GM08714 (cell line): ENCODE data around the gene SETX.

Source experiments
- H3K4me3 ChIP-seq: fragments of 200-500 bp; sonication (Bioruptor generic); 2 replicates; pipeline ENCODE4 v1.5.1; 2014; ENCODE audit warnings: mild to moderate bottlenecking, low read length, inconsistent platforms
- ZNF274 ChIP-seq: IDR thresholded peaks from 2 replicates; pipeline ENCODE4 v1.6.1; 2012; ENCODE audit warnings: mild to moderate bottlenecking, low read depth, low read length

The SETX gene

DNA sequence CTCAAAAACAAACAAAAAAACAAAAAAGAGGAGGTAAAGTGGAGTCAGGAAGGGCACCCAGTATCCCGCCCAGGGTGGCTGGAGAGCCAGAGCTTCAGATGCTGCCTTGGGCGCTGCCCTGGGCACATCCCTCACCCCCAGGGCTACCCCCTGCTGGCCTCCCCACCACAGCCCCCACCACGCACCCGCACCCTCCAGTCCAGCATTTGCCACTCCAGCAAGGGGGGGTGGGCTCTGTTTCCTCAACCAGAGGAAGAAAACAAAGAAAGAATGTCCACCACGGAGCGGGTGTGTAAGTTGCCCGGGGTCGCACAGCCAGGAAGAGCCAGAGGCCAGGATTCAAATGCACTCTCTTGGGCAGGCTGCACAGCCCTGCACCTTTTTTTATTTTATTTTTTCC lies 106.8 kb downstream of the SETX start:
- no peak for TF ChIP-seq ZNF274

DNA sequence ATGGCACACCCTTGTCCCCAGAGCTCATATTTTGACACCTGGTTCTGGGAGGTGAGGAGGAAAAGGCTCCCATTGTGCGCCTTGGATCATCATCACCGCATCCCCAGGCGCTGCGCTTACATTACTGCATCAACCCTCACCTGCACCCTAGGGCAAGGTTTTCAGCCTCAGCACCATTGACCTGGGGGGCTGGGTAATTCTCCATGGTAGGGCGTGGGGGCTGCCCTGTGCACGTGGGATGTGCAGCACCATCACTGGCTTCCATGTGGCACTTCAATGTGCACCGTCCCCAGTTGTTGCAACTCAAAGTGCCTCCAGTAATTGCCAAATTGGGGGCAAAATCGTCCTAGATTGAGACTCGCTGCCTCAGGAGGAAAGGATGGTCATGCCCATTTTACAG lies 109.3 kb downstream of the SETX start:
- TF ChIP-seq ZNF274: no peak
- no peak overlapping the region for H3K4me3 ChIP-seq

More for the DNA sequence above, 106.8 kb downstream of the SETX start:
- no peak overlapping the region for H3K4me3 ChIP-seq

DNA sequence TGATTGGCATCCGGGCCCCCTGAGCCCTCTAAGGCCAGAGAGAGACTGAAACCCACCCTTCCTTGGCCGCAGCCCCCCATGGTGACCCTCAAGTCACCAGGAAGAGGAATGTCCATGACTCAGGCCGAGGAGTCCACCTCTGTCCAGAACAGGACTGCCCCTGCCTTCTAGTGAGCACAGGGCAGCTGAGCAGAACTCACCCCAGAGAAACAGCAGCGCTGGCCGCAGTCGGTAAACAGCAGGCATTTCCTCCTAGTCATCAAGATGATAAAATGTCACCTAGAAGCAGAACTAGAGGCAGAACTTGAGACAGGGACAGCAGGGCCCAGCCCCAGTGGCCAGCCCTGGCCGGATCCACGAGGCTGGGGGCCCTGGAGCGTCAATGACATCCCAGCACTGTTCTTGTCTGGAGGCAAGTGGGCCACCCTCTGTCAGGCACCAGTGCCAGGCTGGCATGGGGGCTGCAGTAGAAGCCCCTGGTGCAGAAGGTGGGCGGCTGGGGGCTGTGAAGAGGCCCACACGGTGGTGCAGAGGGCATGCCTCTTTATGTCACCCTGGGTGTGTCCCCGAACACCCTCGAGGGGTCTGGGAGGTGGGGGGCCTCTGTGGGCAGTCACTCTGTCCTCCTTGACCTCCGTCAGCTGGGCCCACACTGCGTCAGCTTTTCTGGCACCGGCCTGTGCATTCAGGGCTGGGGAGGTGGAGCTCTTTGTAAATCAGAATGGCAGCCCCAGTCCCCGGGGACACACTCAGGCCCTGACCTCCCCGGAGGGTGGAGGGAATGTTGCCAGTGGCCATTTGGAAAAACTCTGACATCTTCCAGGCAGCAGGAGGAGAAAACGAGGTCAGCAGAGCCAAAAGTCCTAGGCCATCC lies 110.0 kb downstream of the SETX start:
- no peak overlapping the region for H3K4me3 ChIP-seq
- TF ChIP-seq ZNF274: no peak

DNA sequence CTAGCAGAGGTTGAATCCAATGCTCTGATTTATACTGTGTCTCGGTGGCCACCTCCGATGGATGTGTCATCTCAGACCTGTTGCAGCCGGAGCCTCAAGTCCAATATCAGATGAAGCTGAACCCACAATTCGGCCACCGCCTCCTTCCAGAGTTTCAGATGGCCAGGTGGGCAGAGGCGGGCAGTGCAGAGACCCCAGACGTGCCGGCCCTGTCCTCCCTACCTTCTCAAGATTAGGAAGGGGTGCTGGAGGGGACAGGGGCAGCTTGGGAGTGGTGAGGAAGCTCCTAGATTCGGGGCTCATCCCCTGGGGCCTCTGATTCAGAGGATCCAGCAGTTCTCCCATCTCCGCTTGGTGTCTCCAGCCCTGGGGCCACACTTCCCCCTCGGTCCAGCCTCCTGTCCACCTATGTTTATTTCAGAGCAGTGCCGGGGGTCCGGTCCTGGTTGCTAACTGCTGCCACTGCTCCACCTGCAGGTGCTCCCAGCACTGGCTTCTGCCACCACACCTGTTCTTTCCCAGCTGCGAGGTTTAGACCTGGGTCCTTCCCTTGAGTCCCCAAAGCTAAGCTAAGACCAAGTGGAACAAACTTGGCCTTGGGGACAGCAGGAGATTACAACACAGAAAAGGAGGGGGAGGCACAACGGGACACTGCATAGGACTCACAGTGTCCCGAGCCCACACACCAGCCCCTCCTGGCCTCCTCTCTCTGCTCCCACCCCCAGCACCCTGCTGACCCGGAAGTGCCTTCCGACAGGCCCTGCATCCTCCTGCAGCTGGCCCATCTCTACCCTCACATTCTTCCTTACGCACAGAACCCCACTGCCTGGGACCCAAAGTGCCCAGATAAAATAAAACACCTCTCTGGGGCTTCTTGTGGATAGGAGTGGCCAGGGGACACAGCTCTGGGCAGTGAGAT lies 111.4 kb downstream of the SETX start:
- no peak overlapping the region for H3K4me3 ChIP-seq
- no peak for TF ChIP-seq ZNF274

DNA sequence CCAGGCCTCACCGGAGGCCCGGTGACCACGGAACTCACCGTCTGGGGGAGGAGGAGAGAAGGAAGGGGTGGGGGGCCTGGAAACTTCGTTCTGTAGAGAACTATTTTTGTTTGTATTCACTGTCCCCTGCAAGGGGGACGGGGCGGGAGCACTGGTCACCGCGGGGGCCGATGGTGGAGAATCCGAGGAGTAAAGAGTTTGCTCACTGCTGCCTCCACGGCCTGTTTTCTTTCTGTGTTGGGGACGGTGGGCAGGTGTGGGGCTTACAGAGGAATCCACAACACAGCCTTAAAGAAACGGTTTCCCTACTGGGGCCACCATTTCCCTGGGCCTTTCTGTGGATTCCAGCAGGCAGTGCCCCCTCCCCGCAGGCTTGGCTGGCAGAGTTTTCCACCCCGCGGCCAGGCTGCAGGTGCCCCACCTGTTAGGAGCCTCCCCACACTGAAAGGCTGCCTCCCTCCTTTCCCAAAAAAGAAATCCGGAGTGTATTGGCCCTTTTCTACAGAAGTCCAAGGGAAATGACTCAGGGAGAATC lies 112.1 kb downstream of the SETX start:
- TF ChIP-seq ZNF274: no peak
- H3K4me3 ChIP-seq: peak overlapping the region; percentile 71; the same call in 1 of the 2 replicates

DNA sequence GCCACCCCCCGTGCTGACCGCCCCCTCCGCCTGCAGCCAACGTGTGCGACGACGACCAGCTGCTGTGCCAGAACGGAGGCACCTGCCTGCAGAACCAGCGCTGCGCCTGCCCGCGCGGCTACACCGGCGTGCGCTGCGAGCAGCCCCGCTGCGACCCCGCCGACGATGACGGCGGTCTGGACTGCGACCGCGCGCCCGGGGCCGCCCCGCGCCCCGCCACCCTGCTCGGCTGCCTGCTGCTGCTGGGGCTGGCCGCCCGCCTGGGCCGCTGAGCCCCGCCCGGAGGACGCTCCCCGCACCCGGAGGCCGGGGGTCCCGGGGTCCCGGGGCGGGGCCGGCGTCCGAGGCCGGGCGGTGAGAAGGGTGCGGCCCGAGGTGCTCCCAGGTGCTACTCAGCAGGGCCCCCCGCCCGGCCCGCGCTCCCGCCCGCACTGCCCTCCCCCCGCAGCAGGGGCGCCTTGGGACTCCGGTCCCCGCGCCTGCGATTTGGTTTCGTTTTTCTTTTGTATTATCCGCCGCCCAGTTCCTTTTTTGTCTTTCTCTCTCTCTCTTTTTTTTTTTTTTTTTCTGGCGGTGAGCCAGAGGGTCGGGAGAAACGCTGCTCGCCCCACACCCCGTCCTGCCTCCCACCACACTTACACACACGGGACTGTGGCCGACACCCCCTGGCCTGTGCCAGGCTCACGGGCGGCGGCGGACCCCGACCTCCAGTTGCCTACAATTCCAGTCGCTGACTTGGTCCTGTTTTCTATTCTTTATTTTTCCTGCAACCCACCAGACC lies 112.8 kb downstream of the SETX start:
- no peak for TF ChIP-seq ZNF274
- H3K4me3 ChIP-seq: peak overlapping the region; percentile 71

DNA sequence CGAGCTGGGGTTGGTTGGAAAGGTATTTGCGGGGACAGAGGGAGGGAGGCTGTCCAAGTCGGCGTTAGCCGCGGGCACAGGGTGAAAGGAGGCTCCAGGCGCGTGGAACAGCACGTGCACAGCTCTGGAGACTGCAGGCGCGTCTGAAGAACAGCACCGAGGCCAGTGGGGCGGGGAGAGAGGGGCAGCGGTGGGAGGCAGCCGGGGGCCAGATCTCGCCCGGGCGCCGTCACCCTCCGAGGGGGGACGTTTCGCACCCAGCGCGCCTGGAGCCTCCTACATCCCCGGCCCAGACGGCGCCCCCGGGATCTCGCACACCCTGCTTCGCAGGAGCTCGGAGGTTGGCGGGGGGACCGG lies 113.3 kb downstream of the SETX start:
- H3K4me3 ChIP-seq: peak overlapping the region; percentile 71; the same call in 1 of the 2 replicates
- TF ChIP-seq ZNF274: no peak

DNA sequence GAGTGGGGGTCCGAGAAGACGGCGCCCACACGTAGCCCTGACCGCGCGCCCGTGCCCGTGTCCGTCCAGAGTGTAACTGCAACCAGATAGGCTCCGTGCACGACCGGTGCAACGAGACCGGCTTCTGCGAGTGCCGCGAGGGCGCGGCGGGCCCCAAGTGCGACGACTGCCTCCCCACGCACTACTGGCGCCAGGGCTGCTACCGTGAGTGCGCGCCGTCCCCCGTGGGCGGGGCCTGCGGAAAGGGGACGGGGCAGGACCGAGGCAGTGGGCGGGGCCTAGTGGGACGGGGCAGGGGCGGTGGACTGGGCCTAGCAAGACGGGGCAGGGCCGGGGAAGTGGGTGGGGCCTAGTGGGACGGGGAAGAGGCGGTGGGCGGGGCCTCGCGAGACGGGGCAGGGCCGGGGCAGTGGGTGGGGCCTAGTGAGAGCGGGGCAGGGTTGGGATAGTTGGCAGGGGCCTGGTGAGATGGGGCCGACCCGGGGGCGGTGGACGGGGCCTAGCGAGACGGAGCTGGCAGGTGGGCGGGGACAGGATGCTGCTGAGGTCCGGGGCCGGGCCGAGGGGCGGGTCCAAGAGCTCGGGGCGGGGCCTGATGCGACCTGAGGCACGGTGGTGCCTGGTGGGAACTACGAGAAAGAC lies 113.8 kb downstream of the SETX start:
- H3K4me3 ChIP-seq: peak overlapping the region; percentile 71; the same call in 1 of the 2 replicates
- no peak for TF ChIP-seq ZNF274

DNA sequence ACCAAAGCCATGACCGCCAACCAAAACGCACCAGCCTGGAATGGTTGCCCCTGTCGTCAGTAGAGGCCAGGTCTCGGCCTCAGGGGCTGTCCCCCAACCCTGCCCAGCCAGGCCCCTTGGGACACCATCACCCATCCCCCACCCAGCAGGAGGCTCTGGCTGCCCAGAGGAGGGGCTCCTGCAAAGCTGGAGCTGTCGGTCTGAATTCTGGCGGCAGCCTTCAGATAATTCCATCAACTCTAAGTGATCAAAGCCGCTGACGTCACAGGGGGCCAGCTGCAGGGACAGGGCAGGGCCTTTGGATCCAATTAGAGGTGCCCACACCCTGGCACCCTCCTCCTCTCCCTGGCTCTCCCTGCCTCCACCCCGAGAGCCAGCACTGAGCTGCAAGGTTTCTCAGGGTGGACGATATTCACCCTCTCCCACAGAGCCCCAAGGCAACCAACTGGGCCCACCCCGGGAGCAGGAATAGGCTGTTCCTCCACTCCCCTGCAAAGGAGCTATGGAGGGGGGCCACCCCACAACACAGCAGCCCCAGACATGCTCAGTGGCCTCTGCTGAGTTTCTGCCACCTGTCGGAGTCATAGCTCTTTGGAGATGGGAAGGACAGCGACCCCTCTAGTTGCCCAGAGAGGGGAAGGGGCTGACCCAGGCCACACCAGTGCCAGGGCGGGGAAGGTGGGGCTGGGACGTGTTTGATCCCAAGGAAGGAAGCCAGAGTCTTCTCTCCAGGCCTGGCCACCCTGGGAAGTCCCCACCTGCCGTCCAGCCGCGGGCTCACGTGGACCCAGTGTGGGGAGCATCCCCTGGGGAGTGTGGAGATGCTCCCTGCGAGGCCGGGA lies 114.6 kb downstream of the SETX start:
- no peak for TF ChIP-seq ZNF274
- H3K4me3 ChIP-seq: no peak overlapping the region

DNA sequence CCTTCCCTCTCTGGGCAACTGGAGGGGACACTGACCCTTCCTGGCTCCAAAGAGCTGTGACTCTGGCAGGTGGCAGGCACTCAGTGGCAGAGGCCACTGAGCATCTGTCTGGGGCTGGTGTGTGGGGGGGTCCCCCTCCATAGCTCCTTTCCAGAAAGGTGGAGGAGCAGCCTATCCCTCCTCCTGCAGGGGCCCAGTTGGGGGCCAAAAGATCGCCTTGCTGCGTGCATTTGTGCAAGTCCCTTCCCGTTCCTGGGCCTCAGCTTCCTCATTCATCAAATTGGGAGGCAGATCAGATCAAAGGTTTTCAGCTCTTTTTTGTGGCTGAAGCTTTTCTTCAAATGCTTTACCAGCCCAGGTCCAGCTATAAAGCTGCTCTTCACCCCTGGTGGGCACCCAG lies 115.3 kb downstream of the SETX start:
- TF ChIP-seq ZNF274: no peak
- H3K4me3 ChIP-seq: no peak overlapping the region

DNA sequence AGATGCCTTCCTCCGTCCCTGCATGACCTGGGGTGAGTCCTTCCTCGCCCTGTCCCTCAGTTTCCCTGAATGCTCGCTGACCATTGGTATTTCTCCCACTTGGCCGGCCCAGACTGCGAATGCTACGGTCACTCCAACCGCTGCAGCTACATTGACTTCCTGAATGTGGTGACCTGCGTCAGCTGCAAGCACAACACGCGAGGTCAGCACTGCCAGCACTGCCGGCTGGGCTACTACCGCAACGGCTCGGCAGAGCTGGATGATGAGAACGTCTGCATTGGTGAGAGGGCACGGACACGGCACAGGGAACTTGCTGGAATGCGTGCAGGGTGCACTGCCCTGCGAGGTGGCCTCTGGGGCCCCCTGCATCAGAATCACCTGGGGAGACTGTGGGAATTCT lies 115.8 kb downstream of the SETX start:
- H3K4me3 ChIP-seq: no peak overlapping the region
- TF ChIP-seq ZNF274: no peak
